ENCODE data around the gene TSC22D3.

The TSC22D3 gene

DNA sequence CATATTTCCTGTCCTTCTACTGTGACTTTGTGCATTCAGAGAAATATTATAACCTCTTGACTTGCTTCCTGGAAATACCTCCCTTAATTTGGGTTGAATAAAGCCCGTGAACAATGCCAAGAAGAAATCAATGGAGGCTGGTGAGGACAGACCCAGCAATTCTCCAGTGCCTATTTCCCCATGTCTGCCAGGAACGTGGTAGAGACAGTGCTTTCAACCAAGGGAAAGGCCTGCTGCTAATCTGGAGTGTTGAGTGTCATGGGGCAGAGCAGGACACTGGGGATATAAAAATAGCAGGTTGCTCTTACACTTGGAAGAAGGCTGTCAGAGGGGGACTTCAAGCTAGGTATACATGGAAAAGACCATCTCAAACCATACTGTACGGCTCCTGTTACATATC is 19.9 kb downstream of the TSC22D3 start:
- Histone ChIP-seq H3K27me3 (ENCODE audit: control insufficient read depth, insufficient read depth, low read length) (peaks cover 8% of the 10 kb centered on the region), H3K4me3 (ENCODE audit: low read depth, low read length) (no peak overlapping the region), H3K4me1 (ENCODE audit: control insufficient read depth, insufficient read depth, low read length) (peaks cover 8% of the 10 kb centered on the region), H3K9ac (ENCODE audit: low read depth, low read length) (no peak overlapping the region), H3K9me3 (ENCODE audit: control insufficient read depth, insufficient read depth, low read length) (no peaks in the 10 kb centered on the region), H3K36me3 (ENCODE audit: control insufficient read depth, insufficient read depth, low read length) (no peaks in the 10 kb centered on the region)

DNA sequence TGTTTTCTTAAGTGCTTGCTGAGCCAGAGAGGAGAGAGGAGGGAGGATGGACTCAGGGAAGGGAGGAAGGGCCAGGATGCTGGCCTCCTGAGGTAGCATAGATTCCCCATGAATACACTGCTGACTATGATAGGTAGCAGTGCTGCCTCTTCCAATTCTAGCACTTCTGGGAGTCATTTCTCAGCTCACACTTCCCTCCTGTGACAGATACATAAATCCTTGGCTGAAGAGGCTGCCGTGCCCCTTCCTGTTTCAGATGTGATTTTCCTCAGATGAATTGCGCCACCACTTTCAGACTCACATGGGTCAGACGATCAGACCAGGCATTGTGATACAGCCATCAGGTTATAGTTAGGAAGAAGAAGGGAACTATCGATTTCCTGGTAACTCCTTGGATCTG is 22.4 kb downstream of the TSC22D3 start:
- Histone ChIP-seq H3K27me3 (ENCODE audit: control insufficient read depth, insufficient read depth, low read length) (peaks cover 8% of the 10 kb centered on the region), H3K9ac (ENCODE audit: low read depth, low read length) (no peak overlapping the region), H3K9me3 (ENCODE audit: control insufficient read depth, insufficient read depth, low read length) (no peaks in the 10 kb centered on the region), H3K4me3 (ENCODE audit: low read depth, low read length) (no peak overlapping the region), H3K36me3 (ENCODE audit: control insufficient read depth, insufficient read depth, low read length) (no peaks in the 10 kb centered on the region), H3K4me1 (ENCODE audit: control insufficient read depth, insufficient read depth, low read length) (peaks cover 13% of the 10 kb centered on the region)

DNA sequence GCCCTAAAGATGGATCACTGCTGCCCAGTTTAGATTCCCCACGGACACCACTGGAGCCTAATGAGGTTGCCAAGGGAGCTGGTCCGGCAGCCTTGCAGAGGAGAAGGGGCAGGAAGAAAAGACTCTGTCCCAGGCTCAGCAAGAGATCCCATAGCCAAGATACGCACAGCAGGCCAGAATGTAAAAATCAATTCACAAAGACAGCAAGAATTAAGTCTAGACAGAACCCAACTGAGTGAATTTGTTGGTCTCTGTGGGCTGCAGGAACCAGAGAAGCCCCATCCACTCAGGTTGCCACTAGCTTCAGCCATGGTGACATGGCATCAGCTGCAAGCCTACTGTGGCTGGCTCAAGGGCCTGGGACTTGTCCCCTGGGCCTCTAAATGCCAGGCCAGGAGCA is 22.9 kb downstream of the TSC22D3 start:
- H3K9me3 ChIP-seq (ENCODE audit: control insufficient read depth, insufficient read depth, low read length): no peaks in the 10 kb centered on the region
- no peaks in the 10 kb centered on the region for H3K36me3 ChIP-seq (ENCODE audit: control insufficient read depth, insufficient read depth, low read length)
- peaks cover 13% of the 10 kb centered on the region for H3K4me1 ChIP-seq (ENCODE audit: control insufficient read depth, insufficient read depth, low read length)
- no peak overlapping the region for H3K4me3 ChIP-seq (ENCODE audit: low read depth, low read length)
- no peak overlapping the region for H3K9ac ChIP-seq (ENCODE audit: low read depth, low read length)
- H3K27me3 ChIP-seq (ENCODE audit: control insufficient read depth, insufficient read depth, low read length): peaks cover 8% of the 10 kb centered on the region

DNA sequence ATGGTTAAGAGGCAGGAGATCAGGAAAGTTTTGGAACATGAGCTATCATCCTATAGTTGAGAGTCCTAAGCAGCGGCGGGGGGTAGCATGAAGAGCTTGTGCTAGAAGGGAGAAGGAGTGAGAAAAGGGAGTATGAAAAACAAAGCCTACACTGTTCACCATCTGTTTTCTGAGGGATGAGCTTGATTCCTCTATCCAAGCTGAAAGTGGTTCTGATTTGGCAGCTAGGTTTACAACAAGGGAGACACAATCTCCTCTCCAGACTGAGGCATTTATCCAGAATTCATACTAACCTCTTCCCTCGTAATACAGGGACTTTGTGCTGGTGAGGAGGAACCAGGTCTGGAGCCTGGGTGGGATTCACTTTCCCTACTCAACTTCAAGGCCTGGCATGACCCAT is 23.5 kb downstream of the TSC22D3 start:
- Histone ChIP-seq H3K36me3 (ENCODE audit: control insufficient read depth, insufficient read depth, low read length) (no peaks in the 10 kb centered on the region), H3K9ac (ENCODE audit: low read depth, low read length) (no peak overlapping the region), H3K4me1 (ENCODE audit: control insufficient read depth, insufficient read depth, low read length) (peaks cover 13% of the 10 kb centered on the region), H3K9me3 (ENCODE audit: control insufficient read depth, insufficient read depth, low read length) (no peaks in the 10 kb centered on the region), H3K4me3 (ENCODE audit: low read depth, low read length) (no peak overlapping the region), H3K27me3 (ENCODE audit: control insufficient read depth, insufficient read depth, low read length) (peaks cover 5% of the 10 kb centered on the region)

DNA sequence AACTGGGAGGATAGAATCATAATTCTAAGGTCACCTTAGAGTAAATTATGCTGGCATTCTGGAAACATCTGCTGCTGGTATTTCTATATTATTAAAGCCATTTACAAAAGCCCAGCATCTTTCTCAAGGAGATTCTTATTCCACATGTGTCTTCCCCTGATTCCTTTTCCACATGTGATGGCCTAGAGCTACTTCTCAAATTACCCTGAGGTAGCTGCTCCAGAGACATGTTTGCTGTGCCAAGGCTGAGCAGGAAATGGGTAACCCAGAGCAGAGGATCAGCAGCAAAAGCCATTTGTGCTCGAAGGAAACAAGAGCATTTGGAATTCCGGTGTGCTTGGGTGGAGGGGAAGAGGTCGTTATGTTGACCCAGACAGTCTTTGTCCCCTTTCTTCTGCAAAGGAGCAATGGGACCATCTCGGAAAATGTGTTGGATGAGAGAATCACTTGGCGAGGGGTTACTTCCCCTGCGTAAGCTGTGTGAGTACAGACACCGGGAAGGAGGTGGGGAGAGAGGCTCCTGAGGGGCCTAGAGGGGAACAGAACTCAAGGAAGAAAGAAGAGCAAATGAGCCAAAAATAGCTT is 24.6 kb downstream of the TSC22D3 start:
- H3K4me1 ChIP-seq (ENCODE audit: control insufficient read depth, insufficient read depth, low read length): peaks cover 13% of the 10 kb centered on the region
- no peak overlapping the region for H3K4me3 ChIP-seq (ENCODE audit: low read depth, low read length)
- H3K36me3 ChIP-seq (ENCODE audit: control insufficient read depth, insufficient read depth, low read length): no peaks in the 10 kb centered on the region
- H3K9me3 ChIP-seq (ENCODE audit: control insufficient read depth, insufficient read depth, low read length): no peaks in the 10 kb centered on the region
- H3K9ac ChIP-seq (ENCODE audit: low read depth, low read length): no peak overlapping the region
- peaks cover 2% of the 10 kb centered on the region for H3K27me3 ChIP-seq (ENCODE audit: control insufficient read depth, insufficient read depth, low read length)

DNA sequence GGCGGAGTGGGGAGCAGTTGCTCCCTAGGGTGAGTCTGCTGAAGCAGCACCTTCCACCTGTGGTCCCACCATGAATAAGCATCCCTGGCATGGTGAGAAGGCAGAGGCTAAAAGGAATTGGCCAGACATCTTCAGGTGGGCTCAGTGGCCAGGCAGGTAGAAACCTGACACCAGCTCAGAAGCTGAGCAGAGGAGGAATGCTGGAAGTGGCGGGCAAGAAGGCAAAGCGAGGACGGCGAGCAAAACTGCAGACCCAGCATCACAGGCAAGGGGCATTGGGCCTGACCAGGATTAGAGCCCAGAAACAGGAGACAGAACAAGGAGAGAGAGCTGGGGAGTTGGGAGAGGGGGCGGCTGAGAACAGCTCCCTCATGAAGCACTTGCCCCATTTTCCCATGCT is 25.3 kb downstream of the TSC22D3 start:
- H3K27me3 ChIP-seq (ENCODE audit: control insufficient read depth, insufficient read depth, low read length): no peaks in the 10 kb centered on the region
- H3K4me1 ChIP-seq (ENCODE audit: control insufficient read depth, insufficient read depth, low read length): peaks cover 13% of the 10 kb centered on the region
- no peaks in the 10 kb centered on the region for H3K9me3 ChIP-seq (ENCODE audit: control insufficient read depth, insufficient read depth, low read length)
- H3K36me3 ChIP-seq (ENCODE audit: control insufficient read depth, insufficient read depth, low read length): no peaks in the 10 kb centered on the region
- no peak overlapping the region for H3K4me3 ChIP-seq (ENCODE audit: low read depth, low read length)
- no peak overlapping the region for H3K9ac ChIP-seq (ENCODE audit: low read depth, low read length)

DNA sequence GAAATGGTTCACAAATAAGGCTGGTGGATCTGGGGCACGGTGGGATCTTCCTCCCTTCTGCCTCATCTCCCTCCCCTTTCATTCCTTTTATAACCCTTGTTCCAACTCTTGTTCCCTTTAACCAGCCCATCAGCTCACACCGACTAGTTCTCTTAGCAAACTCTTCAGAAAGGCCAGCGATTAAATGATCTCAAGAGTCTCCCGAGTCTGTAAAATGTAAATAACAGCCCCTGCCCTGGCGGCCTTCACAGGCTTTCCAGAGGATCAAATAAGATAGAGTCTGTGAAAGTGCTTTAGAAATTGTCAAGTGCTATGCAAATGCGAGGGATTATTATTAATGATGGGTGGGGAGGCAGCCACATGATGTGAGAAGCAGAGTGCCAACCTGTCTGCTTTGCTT is 27.1 kb downstream of the TSC22D3 start:
- Histone ChIP-seq H3K27me3 (ENCODE audit: control insufficient read depth, insufficient read depth, low read length) (peaks cover 5% of the 10 kb centered on the region), H3K9ac (ENCODE audit: low read depth, low read length) (no peak overlapping the region), H3K4me3 (ENCODE audit: low read depth, low read length) (no peak overlapping the region), H3K4me1 (ENCODE audit: control insufficient read depth, insufficient read depth, low read length) (peaks cover 13% of the 10 kb centered on the region), H3K36me3 (ENCODE audit: control insufficient read depth, insufficient read depth, low read length) (no peaks in the 10 kb centered on the region), H3K9me3 (ENCODE audit: control insufficient read depth, insufficient read depth, low read length) (no peaks in the 10 kb centered on the region)

DNA sequence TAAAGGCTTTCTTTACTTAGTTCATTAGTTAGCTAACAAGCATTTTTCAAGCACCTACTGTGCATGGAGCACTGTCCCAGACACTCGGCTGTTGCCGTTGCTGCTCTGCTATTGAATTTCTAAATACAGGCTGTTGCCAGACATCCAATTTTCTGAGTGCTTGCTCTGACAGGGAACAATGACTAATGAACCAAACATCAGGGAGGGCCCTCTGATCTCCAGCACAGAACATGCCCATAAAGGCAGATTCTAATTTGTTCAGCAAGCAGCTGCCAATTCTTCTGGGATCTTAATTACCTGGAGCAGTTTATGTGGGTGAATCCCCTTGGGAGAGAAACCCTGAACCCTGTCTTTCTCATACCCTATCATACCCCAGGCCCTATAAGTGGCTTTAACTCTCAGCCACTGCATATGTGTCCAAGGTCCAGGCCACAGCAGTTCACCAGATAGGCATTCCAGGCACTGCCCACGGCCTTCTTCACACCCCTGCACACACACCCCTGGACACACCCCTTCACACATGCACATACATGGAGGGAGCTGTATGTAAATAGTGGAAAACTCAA is 27.9 kb downstream of the TSC22D3 start:
- H3K36me3 ChIP-seq (ENCODE audit: control insufficient read depth, insufficient read depth, low read length): no peaks in the 10 kb centered on the region
- peaks cover 9% of the 10 kb centered on the region for H3K27me3 ChIP-seq (ENCODE audit: control insufficient read depth, insufficient read depth, low read length)
- no peak overlapping the region for H3K9ac ChIP-seq (ENCODE audit: low read depth, low read length)
- no peak overlapping the region for H3K4me3 ChIP-seq (ENCODE audit: low read depth, low read length)
- H3K4me1 ChIP-seq (ENCODE audit: control insufficient read depth, insufficient read depth, low read length): peaks cover 13% of the 10 kb centered on the region
- no peaks in the 10 kb centered on the region for H3K9me3 ChIP-seq (ENCODE audit: control insufficient read depth, insufficient read depth, low read length)

DNA sequence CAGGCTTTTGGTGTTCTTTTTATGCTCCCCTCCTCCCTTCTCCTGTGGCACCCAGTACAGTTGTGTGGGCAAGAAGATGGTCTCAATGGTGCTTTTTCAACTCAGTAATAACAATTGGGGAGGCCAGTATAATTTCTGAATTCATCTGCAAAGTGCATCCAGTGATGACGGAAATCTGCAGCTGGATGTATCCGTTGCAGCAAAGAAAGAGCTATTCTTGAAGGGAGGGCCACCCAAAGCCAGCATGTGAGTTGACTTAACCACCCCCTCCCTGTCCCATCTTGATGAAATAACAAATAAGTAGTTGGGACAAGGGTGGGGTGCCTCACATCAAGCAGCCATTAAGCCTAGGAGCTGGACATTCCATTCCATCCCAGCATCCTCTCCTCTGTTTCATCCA is 30.7 kb downstream of the TSC22D3 start:
- H3K4me3 ChIP-seq (ENCODE audit: low read depth, low read length): no peak overlapping the region
- peaks cover 3% of the 10 kb centered on the region for H3K36me3 ChIP-seq (ENCODE audit: control insufficient read depth, insufficient read depth, low read length)
- H3K27me3 ChIP-seq (ENCODE audit: control insufficient read depth, insufficient read depth, low read length): peaks cover 16% of the 10 kb centered on the region
- no peak overlapping the region for H3K9ac ChIP-seq (ENCODE audit: low read depth, low read length)
- peaks cover 12% of the 10 kb centered on the region for H3K4me1 ChIP-seq (ENCODE audit: control insufficient read depth, insufficient read depth, low read length)
- H3K9me3 ChIP-seq (ENCODE audit: control insufficient read depth, insufficient read depth, low read length): no peaks in the 10 kb centered on the region

DNA sequence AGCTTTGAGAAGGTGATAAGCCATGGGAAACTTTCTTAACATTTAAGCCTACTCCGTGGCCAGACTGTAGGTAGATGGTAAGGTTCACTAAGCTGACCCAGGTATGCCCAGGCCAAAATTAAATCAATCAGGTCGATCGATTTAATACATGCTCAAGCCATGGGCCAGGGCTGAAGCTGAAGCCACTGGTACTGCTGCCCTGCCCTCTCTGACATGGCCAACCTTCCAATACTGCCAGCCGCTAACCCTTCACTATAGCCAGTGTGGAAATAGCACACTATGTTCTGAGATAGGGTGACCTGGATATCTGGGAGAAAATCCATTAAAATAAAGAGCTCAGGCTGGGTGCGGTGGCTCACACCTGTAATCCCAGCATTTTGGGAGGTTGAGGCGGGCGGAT is 31.6 kb downstream of the TSC22D3 start:
- no peak overlapping the region for H3K4me3 ChIP-seq (ENCODE audit: low read depth, low read length)
- no peak overlapping the region for H3K9ac ChIP-seq (ENCODE audit: low read depth, low read length)
- H3K4me1 ChIP-seq (ENCODE audit: control insufficient read depth, insufficient read depth, low read length): peaks cover 12% of the 10 kb centered on the region
- H3K27me3 ChIP-seq (ENCODE audit: control insufficient read depth, insufficient read depth, low read length): peaks cover 20% of the 10 kb centered on the region
- no peaks in the 10 kb centered on the region for H3K9me3 ChIP-seq (ENCODE audit: control insufficient read depth, insufficient read depth, low read length)
- peaks cover 3% of the 10 kb centered on the region for H3K36me3 ChIP-seq (ENCODE audit: control insufficient read depth, insufficient read depth, low read length)

DNA sequence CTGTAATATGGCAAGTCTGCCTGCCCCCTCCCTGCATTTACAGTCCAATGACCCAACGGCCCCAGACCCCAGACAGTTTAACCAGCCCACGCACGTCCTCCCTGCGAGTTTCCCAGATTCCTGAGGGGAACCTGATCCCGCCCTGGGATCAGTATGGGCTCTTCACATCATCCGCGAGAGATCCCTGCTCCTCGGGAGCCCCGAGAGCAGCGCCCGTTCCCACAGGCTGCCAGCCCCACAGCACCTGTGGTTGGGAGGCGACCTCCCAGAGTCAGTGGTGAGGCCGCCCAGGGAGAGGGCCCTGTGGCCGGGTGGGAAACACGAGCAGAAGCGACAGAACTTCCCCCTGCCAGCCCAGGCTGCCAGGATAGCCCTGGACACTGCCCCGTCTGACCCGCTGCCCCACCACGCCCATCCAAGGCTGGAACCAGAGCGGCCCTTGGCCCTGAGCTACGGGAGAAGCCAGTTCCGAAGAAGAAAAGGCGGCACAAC is 32.8 kb downstream of the TSC22D3 start:
- no peaks in the 10 kb centered on the region for H3K9me3 ChIP-seq (ENCODE audit: control insufficient read depth, insufficient read depth, low read length)
- H3K27me3 ChIP-seq (ENCODE audit: control insufficient read depth, insufficient read depth, low read length): peaks cover 22% of the 10 kb centered on the region
- H3K4me3 ChIP-seq (ENCODE audit: low read depth, low read length): peak overlapping the region; percentile 59
- peaks cover 3% of the 10 kb centered on the region for H3K36me3 ChIP-seq (ENCODE audit: control insufficient read depth, insufficient read depth, low read length)
- H3K9ac ChIP-seq (ENCODE audit: low read depth, low read length): peak overlapping the region; percentile 60
- peaks cover 12% of the 10 kb centered on the region for H3K4me1 ChIP-seq (ENCODE audit: control insufficient read depth, insufficient read depth, low read length)

DNA sequence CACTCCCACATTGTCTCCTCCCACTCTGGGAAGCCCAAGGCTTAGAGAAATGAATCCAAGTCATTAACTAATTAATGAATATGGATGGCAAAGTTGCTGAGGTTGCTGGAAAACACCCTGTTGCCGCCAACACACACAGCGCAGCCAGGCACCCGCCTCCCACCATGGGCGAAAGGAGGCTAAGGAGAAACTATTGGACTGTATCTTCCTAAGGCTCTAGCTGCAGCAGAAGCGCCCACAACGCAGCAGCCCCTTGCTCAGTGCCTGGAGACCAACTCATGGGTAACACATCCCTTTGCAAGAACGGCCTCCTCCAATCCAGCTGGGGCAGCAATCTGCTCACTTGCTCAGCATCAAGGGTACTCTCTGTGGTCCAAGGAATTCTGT is 34.2 kb downstream of the TSC22D3 start:
- peak overlapping the region; percentile 47 for H3K9ac ChIP-seq (ENCODE audit: low read depth, low read length)
- H3K36me3 ChIP-seq (ENCODE audit: control insufficient read depth, insufficient read depth, low read length): peaks cover 3% of the 10 kb centered on the region
- H3K4me3 ChIP-seq (ENCODE audit: low read depth, low read length): peak overlapping the region; percentile 59
- H3K9me3 ChIP-seq (ENCODE audit: control insufficient read depth, insufficient read depth, low read length): no peaks in the 10 kb centered on the region
- H3K27me3 ChIP-seq (ENCODE audit: control insufficient read depth, insufficient read depth, low read length): peaks cover 22% of the 10 kb centered on the region
- peaks cover 22% of the 10 kb centered on the region for H3K4me1 ChIP-seq (ENCODE audit: control insufficient read depth, insufficient read depth, low read length)
